CD4-positive, alpha-beta T cell (primary cell): ENCODE data around the gene ABCA2. TPM values are rescaled to one million over a fixed set of nuclear protein-coding genes. Genes with fewer than 3 reads are reported as not detected.
A peak's percentile ranks its signal among the peaks of the same experiment; 100 is the strongest.

Source experiments
- ATAC-seq: fragments of 200-7000 bp; cut with Tn5 transposase; one replicate; pipeline ENCODE4 v1.10.0; 2022; ENCODE audit warnings: mild to moderate bottlenecking; ENCODE audit not compliant: poor library complexity
- CTCF ChIA-PET: fragments of 350-600 bp; sonication (Branson Sonifier 250); formaldehyde crosslinking; loops from one replicate; lab custom pipeline; 2021; ENCODE audit warnings: antibody characterized with exemption, inconsistent platforms; lab: Charles Lee
- POLR2A ChIA-PET: fragments of 350-600 bp; sonication (Branson Sonifier 250); formaldehyde crosslinking; loops from one replicate; lab custom pipeline; 2021; ENCODE audit warnings: antibody characterized with exemption, inconsistent platforms; lab: Charles Lee
- DNase-seq, 14 experiments: peaks; one replicate each; pipeline ENCODE4 v3.0.0-alpha.2; 2013 to 2020; ENCODE audit warnings: mixed read lengths in 2 of 14
- H3K27ac ChIP-seq, 2 donors: one replicate each; pipeline versions ENCODE4 v1.5.1 to v1.7.0; 2013; ENCODE audit warnings: low read length in 2 of 2, low read depth in 1 of 2, mild to moderate bottlenecking in 1 of 2
- H3K27me3 ChIP-seq, 2 experiments: 1 replicate in 1 of 2; 2 replicates in 1 of 2; pipeline versions ENCODE4 v1.6.1 to v1.7.0; 2013; ENCODE audit warnings: low read length in 2 of 2, control low read depth in 1 of 2, mild to moderate bottlenecking in 1 of 2, moderate library complexity in 1 of 2; ENCODE audit not compliant: insufficient read depth in 2 of 2, control insufficient read depth in 1 of 2
- H3K36me3 ChIP-seq: one replicate; pipeline ENCODE4 v1.6.1; 2013; ENCODE audit warnings: low read length, control low read depth; ENCODE audit not compliant: insufficient read depth
- H3K4me1 ChIP-seq: one replicate; pipeline ENCODE4 v1.6.1; 2013; ENCODE audit warnings: low read length, control low read depth; ENCODE audit not compliant: insufficient read depth
- H3K4me3 ChIP-seq: one replicate; pipeline ENCODE4 v1.5.1; 2013; ENCODE audit warnings: mild to moderate bottlenecking, low read length, moderate library complexity
- H3K9me3 ChIP-seq, 2 experiments: 1 replicate in 1 of 2; 2 replicates in 1 of 2; pipeline versions ENCODE4 v1.6.1 to v1.7.0; 2013; ENCODE audit warnings: low read length in 2 of 2, mild to moderate bottlenecking in 2 of 2, control low read depth in 1 of 2, moderate library complexity in 1 of 2; ENCODE audit not compliant: control insufficient read depth in 1 of 2, insufficient read depth in 1 of 2
- H3K27ac Mint-ChIP-seq: one replicate; pipeline ENCODE4 v1.8.0; 2020; ENCODE audit warnings: mixed read lengths
- H3K27me3 Mint-ChIP-seq: one replicate; pipeline ENCODE4 v1.8.0; 2021; ENCODE audit warnings: mixed read lengths
- H3K36me3 Mint-ChIP-seq: one replicate; pipeline ENCODE4 v1.8.0; 2021; ENCODE audit warnings: low read depth, mixed read lengths
- H3K4me1 Mint-ChIP-seq: one replicate; pipeline ENCODE4 v1.8.0; 2021; ENCODE audit warnings: low read depth, mixed read lengths
- H3K4me3 Mint-ChIP-seq: one replicate; pipeline ENCODE4 v1.8.0; 2020; ENCODE audit warnings: mild to moderate bottlenecking, mixed read lengths
- H3K9me3 Mint-ChIP-seq: one replicate; pipeline ENCODE4 v1.8.0; 2020; ENCODE audit warnings: mixed read lengths
- intact Hi-C, 2 experiments: fragments of 100-400 bp; cut with DNase I in 1 of 2; cut with micrococcal nuclease in 1 of 2; formaldehyde crosslinking; loops; one replicate each; pipeline versions ENCODE4 v1.15.1 to v1.9.0; 2023 to 2025; cut with DNase I, micrococcal nuclease
- total RNA-seq, 174 experiments: library from RNA in 2 of 174; stranded (reverse) in 2 of 174; gene quantifications; one replicate each; pipeline ENCODE4 v1.2.3 and lab custom pipeline; 2021 to 2026
- TF ChIP-seq, protein P1 (sequence below): fragments of 200-600 bp; IDR thresholded peaks from one replicate; pipeline ENCODE4 v1.8.0; 2022; ENCODE audit warnings: antibody characterized with exemption, mild to moderate bottlenecking

Gene ABCA2
- total RNA-seq, 2 experiments from 2014 or later = 80.1 to 86.8 TPM

DNA sequence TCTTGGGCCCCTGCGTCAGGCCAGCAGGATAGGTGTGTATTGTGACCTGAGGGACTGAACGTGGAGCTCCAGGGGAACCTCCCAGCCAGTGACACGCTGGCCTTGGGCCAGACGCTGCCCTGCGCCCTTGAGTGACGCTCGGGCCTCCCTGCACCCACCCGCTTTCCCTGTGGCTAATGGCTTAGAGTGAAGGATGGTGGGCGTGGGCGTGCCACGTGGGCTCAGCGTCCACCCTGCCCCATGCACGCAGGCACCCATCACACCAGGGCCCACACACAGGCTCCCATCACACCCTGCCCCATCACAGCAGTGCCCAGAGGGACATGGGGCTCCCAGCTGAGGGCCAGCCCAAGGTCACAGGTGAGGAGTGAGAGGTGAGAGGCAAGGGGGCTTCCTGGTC lies 9.0 kb upstream of the ABCA2 start:
- DNase-seq (no peak), ATAC-seq (no peak)
- H3K4me1 ChIP-seq = peaks cover 31% of the 10 kb centered on the region
- H3K27me3 ChIP-seq = peaks cover 0 to 2% of the 10 kb centered on the region in 2 experiments
- H3K36me3 ChIP-seq = no peaks in the 10 kb centered on the region
- Mint-ChIP-seq H3K4me3 (no peak overlapping the region), H3K4me1 (peaks cover 27% of the 10 kb centered on the region), H3K27me3 (no peaks in the 10 kb centered on the region), H3K36me3 (no peaks in the 10 kb centered on the region), H3K27ac (no peak overlapping the region), H3K9me3 (no peaks in the 10 kb centered on the region)
- H3K27ac ChIP-seq = no peak overlapping the region
- peaks cover 0 to 4% of the 10 kb centered on the region in 2 experiments for H3K9me3 ChIP-seq
- CTCF ChIA-PET = no interaction called here
- H3K4me3 ChIP-seq = no peak overlapping the region
- TF ChIP-seq, protein P1, sequence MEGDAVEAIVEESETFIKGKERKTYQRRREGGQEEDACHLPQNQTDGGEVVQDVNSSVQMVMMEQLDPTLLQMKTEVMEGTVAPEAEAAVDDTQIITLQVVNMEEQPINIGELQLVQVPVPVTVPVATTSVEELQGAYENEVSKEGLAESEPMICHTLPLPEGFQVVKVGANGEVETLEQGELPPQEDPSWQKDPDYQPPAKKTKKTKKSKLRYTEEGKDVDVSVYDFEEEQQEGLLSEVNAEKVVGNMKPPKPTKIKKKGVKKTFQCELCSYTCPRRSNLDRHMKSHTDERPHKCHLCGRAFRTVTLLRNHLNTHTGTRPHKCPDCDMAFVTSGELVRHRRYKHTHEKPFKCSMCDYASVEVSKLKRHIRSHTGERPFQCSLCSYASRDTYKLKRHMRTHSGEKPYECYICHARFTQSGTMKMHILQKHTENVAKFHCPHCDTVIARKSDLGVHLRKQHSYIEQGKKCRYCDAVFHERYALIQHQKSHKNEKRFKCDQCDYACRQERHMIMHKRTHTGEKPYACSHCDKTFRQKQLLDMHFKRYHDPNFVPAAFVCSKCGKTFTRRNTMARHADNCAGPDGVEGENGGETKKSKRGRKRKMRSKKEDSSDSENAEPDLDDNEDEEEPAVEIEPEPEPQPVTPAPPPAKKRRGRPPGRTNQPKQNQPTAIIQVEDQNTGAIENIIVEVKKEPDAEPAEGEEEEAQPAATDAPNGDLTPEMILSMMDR = no peak
- POLR2A ChIA-PET = no interaction called here
- intact Hi-C loops = no loop called here

DNA sequence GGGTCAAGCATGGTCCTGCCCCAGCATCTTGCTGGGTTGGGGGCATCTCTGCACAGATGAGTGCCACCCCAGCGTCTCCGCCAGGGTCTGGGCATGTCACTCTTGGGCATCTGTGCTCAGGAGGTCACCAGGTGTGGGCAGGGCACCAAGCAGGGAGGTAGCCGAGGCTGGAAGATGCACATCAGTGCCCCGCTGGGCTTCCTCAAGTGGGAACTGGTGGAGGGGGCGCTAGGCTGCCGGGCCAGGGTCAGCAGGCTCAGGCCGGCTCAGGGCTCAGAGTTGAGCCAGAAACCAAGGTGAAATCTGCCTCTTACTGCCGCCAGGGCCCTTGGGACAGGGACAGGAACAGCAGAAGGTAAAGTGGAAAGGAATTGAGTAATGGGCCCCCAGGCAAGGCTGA lies 7.9 kb upstream of the ABCA2 start:
- no peaks in the 10 kb centered on the region for H3K36me3 ChIP-seq
- no peaks in the 10 kb centered on the region for H3K9me3 ChIP-seq
- H3K4me1 Mint-ChIP-seq = peaks cover 33% of the 10 kb centered on the region
- no peaks in the 10 kb centered on the region for H3K27me3 Mint-ChIP-seq
- ATAC-seq (no peak), DNase-seq (no peak)
- intact Hi-C loops = loop anchor here (1.0 to 2.0 kb wide), 4 partner anchors 31 to 249 kb away; partner anchors contain the start of gene AJM1 (in 1 of the 2)
- TF ChIP-seq, protein P1 = no peak
- H3K4me1 ChIP-seq = peaks cover 42% of the 10 kb centered on the region
- no peak overlapping the region for H3K27ac Mint-ChIP-seq
- no peaks in the 10 kb centered on the region for H3K27me3 ChIP-seq
- H3K9me3 Mint-ChIP-seq = no peaks in the 10 kb centered on the region
- ChIA-PET POLR2A (interaction anchor here (0.6 to 2.4 kb wide), 6 partner anchors 13 to 245 kb away, joined by 3 to 9 read pairs (median 6); partner anchors contain the start of genes AJM1, MAN1B1, SAPCD2 and TMEM141), CTCF (interaction anchor here (0.8 to 2.9 kb wide), 14 partner anchors 10 to 252 kb away, joined by 3 to 20 read pairs (median 10); partner anchors contain the start of genes AJM1, CLIC3, MAN1B1 and NPDC1)
- H3K27ac ChIP-seq = no peak overlapping the region
- no peaks in the 10 kb centered on the region for H3K36me3 Mint-ChIP-seq
- H3K4me3 ChIP-seq = no peak overlapping the region
- H3K4me3 Mint-ChIP-seq = no peak overlapping the region

DNA sequence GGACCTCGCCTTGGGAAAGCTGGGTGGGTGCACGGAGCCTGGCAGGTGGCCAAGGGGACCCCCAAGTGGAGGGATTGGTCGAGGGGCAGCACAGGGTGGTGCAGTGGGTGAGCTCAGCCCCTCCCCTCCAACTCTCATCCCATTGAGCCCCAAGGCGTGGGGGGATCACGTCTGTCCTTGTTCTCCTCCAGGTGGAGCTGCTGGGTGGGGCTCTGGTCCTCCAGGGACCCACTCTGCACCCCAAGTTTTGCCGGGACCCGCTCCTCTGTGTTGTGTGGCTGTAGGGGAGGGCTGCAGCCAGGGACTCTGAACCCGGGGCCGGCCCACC lies 7.4 kb upstream of the ABCA2 start:
- H3K27me3 Mint-ChIP-seq = no peaks in the 10 kb centered on the region
- no peaks in the 10 kb centered on the region for H3K9me3 Mint-ChIP-seq
- no peak for DNase-seq

More for the DNA sequence above, 7.4 kb upstream of the ABCA2 start:
- CTCF ChIA-PET = interaction anchor here (0.6 to 2.9 kb wide), 33 partner anchors 9 to 495 kb away, joined by 3 to 20 read pairs (median 4); partner anchors contain the start of genes AJM1, CLIC3, MAN1B1 and NELFB
- ATAC-seq = no peak
- peak overlapping the region; percentile 64 for H3K27ac Mint-ChIP-seq
- POLR2A ChIA-PET = interaction anchor here (0.6 to 2.4 kb wide), 16 partner anchors 11 to 309 kb away, joined by 3 to 9 read pairs (median 4); partner anchors contain the start of genes AJM1, FBXW5, LCN12 and MAN1B1
- H3K27me3 ChIP-seq = no peaks in the 10 kb centered on the region
- TF ChIP-seq, protein P1 = peak; percentile 61
- H3K27ac ChIP-seq = no peak overlapping the region
- no peak overlapping the region for H3K4me3 ChIP-seq
- no peaks in the 10 kb centered on the region for H3K36me3 Mint-ChIP-seq
- intact Hi-C loops = loop anchor here (1.0 to 2.0 kb wide), 4 partner anchors 31 to 248 kb away; partner anchors contain the start of gene AJM1 (in 1 of the 2)
- H3K4me1 Mint-ChIP-seq = peaks cover 38% of the 10 kb centered on the region
- H3K4me3 Mint-ChIP-seq = no peak overlapping the region
- H3K36me3 ChIP-seq = no peaks in the 10 kb centered on the region
- peaks cover 46% of the 10 kb centered on the region for H3K4me1 ChIP-seq
- H3K9me3 ChIP-seq = no peaks in the 10 kb centered on the region
